Measurements from ENCODE around the gene ZNF549. TPM values are rescaled to one million over a fixed set of nuclear protein-coding genes. Genes with fewer than 3 reads are reported as not detected.
A peak's percentile ranks its signal among the peaks of the same experiment; 100 is the strongest.

The ZNF549 gene
- total RNA-seq, 5 donors from 2014 or later (not counting 1 experiment from before 2014, with no cell fraction given), result 9.0 to 17.4 (median 16.0) TPM

DNA sequence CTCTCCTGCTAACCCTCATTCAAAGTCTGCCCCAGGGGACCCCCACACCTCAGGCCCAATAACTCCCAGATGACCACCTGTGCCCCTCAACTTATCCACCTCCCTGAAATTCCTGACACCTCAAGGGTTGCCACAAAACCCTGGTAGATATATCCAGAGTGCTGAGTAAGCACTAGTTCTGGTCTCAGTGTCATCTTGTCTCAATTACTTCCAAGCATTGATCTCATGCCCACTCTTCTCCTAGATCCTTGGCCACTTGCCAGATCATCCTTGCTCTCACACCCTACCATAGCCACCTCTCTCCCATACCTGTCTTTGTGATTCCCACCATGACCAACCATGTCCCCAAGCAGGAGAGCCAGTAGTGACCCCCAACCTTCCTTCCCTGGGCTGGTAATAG lies 49.5 kb downstream of the ZNF549 start:
- no peak overlapping the region for H3K27ac Mint-ChIP-seq
- H3K36me3 Mint-ChIP-seq, result peaks cover 63% of the 10 kb centered on the region
- CTCF ChIA-PET, result no interaction called here
- no peaks in the 10 kb centered on the region for H3K27me3 ChIP-seq (replicated peaks in 1 of 2; ENCODE audit: control insufficient read depth in 2 of 2, extremely low read depth in 1 of 2, insufficient read depth in 2 of 2, low read length in 1 of 2)
- peaks cover 21 to 46% of the 10 kb centered on the region in 2 donors for H3K36me3 ChIP-seq (ENCODE audit: control insufficient read depth in 2 of 2, extremely low read depth in 1 of 2, insufficient read depth in 1 of 2, low read length in 1 of 2)
- peaks cover 23 to 25% (median 24%) of the 10 kb centered on the region in 3 donors for H3K4me1 Mint-ChIP-seq
- no peak overlapping the region for H3K27ac ChIP-seq (ENCODE audit: low read length)
- peak overlapping the region; percentile 43 to 75 (median 53) for H3K4me3 Mint-ChIP-seq
- DNase-seq, result no peak
- H3K9me3 Mint-ChIP-seq, result peaks cover 32 to 61% (median 56%) of the 10 kb centered on the region in 3 donors
- H3K4me3 ChIP-seq (ENCODE audit: control insufficient read depth in 1 of 2, extremely low read depth in 1 of 2, low read length in 1 of 2), result peak overlapping the region in 1 of 2 donors; percentile 25
- H3K4me1 ChIP-seq (ENCODE audit: control insufficient read depth in 1 of 2, extremely low read depth in 1 of 2, insufficient read depth in 2 of 2, low read length in 2 of 2), result peaks cover 4 to 17% of the 10 kb centered on the region in 2 experiments
- peaks cover 16% of the 10 kb centered on the region for H3K9me3 ChIP-seq
- POLR2A ChIA-PET, result no interaction called here
- ATAC-seq (replicated peaks in 1 of 4), result no peak
- H3K27me3 Mint-ChIP-seq, result no peaks in the 10 kb centered on the region

DNA sequence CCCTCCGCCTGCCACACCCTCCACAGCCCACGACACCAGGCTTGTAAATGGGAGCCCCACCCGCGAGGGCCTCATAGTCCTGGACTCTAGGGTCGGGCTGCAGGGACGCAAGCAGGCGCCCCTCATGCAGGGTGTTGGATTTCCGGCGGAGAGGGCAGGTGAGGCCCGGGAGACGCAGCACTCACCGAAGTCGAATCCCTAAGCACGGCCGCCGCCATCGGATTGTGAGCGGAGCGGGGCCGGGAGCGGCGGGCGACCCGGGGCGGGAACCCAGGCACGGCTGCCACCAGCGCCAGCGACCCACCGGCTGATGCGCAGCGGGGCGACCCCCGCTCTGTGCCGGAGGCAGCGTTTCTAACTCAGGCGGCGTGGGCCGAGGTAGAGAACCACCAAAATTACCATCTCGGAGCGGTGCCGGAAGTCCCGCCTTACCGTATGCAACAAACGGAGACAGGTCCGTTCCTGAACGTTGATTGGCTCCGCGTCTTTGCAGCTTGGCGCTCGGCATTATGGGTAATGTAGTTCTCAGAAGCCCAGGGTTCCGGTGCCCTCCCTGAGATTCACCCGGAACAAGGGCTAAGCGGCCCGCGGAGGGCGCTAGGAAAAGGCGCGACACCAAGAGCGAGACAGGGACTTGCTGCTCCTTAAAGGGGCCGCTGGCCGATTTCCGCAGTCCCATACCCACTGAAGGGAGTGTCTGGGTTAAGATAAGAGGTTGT lies 51.5 kb downstream of the ZNF549 start, which contains the start of gene ZNF416:
ZNF416 (minus strand) TSS at position 425 of the 719 bp plus-strand sequence; CDS start at position 218, 207 bp downstream.
- Histone ChIP-seq H3K27ac (ENCODE audit: low read length) (peak within 1 kb of the TSS; percentile 52), H3K27me3 (replicated peaks in 1 of 2; ENCODE audit: control insufficient read depth in 2 of 2, extremely low read depth in 1 of 2, insufficient read depth in 2 of 2, low read length in 1 of 2) (peaks cover 0 to 7% of the 10 kb centered on the region in 2 experiments), H3K4me1 (ENCODE audit: control insufficient read depth in 1 of 2, extremely low read depth in 1 of 2, insufficient read depth in 2 of 2, low read length in 2 of 2) (peaks cover 4 to 26% of the 10 kb centered on the region in 2 experiments), H3K9me3 (no peaks in the 10 kb centered on the region), H3K36me3 (ENCODE audit: control insufficient read depth in 2 of 2, extremely low read depth in 1 of 2, insufficient read depth in 1 of 2, low read length in 1 of 2) (peaks cover 18 to 33% of the 10 kb centered on the region in 2 donors), H3K4me3 (ENCODE audit: control insufficient read depth in 1 of 2, extremely low read depth in 1 of 2, low read length in 1 of 2) (peak within 1 kb of the TSS; percentile 72 to 84)
- peaks cover 26 to 31% (median 26%) of the 10 kb centered on the region in 3 donors for H3K4me1 Mint-ChIP-seq
- peak within 1 kb of the TSS; percentile 92 for H3K27ac Mint-ChIP-seq
- CTCF ChIA-PET, result interaction anchor here in 1 of 2 donors (0.6 to 1.4 kb wide), 2 partner anchors 35 to 189 kb away, joined by 3 read pairs; partner anchors contain the start of genes ZNF134 and ZNF548
- peak within 1 kb of the TSS; percentile 75 to 84 (median 78) for H3K4me3 Mint-ChIP-seq
- no peaks in the 10 kb centered on the region for H3K27me3 Mint-ChIP-seq
- DNase-seq, result peak; percentile 82 to 99 (median 96)
- peaks cover 35 to 52% (median 43%) of the 10 kb centered on the region in 3 donors for H3K9me3 Mint-ChIP-seq
- WGBS (ENCODE audit: insufficient coverage), result under 1% methylated on average over 52 of the region's 62 CpGs
- peaks cover 46% of the 10 kb centered on the region for H3K36me3 Mint-ChIP-seq
- POLR2A ChIA-PET, result no interaction called here
- ATAC-seq (replicated peaks in 1 of 4), result peak; percentile 91 to 98 (median 96)

DNA sequence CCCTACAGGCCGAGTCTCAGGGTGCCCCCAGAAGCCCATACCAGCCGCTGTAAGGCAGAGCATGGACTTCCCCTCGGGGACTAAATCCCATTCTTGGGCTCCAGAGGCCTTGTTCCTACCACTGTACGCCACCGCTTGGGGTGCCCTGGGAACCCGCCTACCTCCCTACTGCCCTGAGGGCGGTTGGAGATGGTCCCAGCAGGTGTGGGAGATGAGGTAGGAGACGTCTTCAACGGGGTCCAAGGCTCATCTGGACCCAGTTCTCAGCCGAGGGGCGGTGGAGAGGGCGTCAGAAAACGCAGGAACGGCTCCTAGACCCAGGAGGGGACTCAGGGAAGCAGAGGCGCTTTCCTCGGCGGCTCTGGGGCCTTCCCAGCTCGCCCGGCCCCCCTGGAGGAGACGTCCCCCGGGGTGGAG lies 56.0 kb downstream of the ZNF549 start:
- peaks cover 2% of the 10 kb centered on the region for H3K9me3 ChIP-seq
- CTCF ChIA-PET, result no interaction called here
- H3K4me3 ChIP-seq (ENCODE audit: control insufficient read depth in 1 of 2, extremely low read depth in 1 of 2, low read length in 1 of 2), result peak overlapping the region; percentile 69 to 72

DNA sequence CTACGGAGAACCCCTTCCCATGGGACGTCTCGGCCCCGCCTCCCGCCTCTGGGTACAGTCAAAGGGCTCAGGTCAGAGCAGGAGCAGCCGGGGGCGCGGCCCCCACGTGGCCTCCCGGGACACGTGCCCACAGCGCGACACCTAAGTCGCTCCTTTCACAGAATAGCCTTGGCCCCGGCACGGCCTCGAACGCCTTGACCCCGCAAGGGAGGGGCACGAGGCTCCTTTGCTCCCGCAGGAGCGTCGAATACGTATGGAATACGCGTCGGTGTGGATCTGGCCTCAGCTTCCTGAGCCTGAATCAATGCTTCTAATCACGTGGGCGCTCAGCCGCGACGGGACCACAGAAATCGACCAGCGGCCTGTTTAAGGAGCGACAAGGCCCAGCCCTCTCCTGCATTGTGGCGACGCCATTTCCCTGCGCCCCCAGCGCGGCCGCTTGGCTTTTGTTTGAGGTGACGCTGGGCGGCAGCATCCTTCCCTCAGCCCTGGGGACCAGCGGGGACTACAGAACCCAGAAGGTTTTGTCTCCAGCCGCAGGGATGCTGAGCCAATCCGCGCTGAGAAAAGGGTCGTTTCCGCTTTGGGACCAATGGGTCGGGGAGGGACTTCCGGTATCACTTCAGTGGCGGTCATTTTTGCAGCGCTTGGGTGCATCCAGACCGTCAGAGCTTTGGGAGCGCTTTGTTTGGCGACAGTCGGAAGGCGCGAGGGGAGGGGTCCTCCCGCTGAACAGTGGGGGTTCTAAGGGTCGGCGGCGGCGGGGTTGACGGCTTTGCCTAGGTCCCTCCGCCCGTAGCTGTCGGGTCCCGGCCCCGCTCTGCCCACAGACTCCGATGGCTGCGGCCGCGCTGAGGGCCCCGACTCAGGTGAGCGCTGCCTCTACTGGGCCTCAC lies 56.6 kb downstream of the ZNF549 start, which contains the start of gene ZIK1:
ZIK1 (plus strand) TSS at position 625 of the 896 bp plus-strand sequence; CDS start at position 837, 212 bp downstream.
- ChIA-PET POLR2A (interaction anchor here in 1 of 2 donors (0.7 kb wide), 1 partner anchor 475 kb away, joined by 3 read pairs; no protein-coding TSS in a partner anchor), CTCF (no interaction called here)
- peaks cover 2 to 27% of the 10 kb centered on the region in 2 experiments for H3K4me1 ChIP-seq (ENCODE audit: control insufficient read depth in 1 of 2, extremely low read depth in 1 of 2, insufficient read depth in 2 of 2, low read length in 2 of 2)
- H3K36me3 Mint-ChIP-seq, result peaks cover 49% of the 10 kb centered on the region
- 7% methylated on average over 70 of the region's 76 CpGs for WGBS (ENCODE audit: insufficient coverage)
- H3K4me3 ChIP-seq (ENCODE audit: control insufficient read depth in 1 of 2, extremely low read depth in 1 of 2, low read length in 1 of 2), result peak within 1 kb of the TSS; percentile 69 to 72
- peaks cover 0 to 7% of the 10 kb centered on the region in 2 donors for H3K36me3 ChIP-seq (ENCODE audit: control insufficient read depth in 2 of 2, extremely low read depth in 1 of 2, insufficient read depth in 1 of 2, low read length in 1 of 2)
- peak within 1 kb of the TSS; percentile 91 to 98 (median 91) for H3K4me3 Mint-ChIP-seq
- peak within 1 kb of the TSS; percentile 72 to 86 for H3K27ac Mint-ChIP-seq
- H3K27ac ChIP-seq (ENCODE audit: low read length), result peak within 1 kb of the TSS; percentile 63
- H3K4me1 Mint-ChIP-seq, result peaks cover 24 to 25% (median 24%) of the 10 kb centered on the region in 3 donors
- peaks cover 2% of the 10 kb centered on the region for H3K9me3 ChIP-seq
- H3K9me3 Mint-ChIP-seq, result peaks cover 27 to 57% (median 47%) of the 10 kb centered on the region in 3 donors
- DNase-seq, result peak; percentile 71 to 93 (median 84)
- peak; percentile 90 to 94 (median 94) for ATAC-seq (replicated peaks in 1 of 4)
- H3K27me3 ChIP-seq (replicated peaks in 1 of 2; ENCODE audit: control insufficient read depth in 2 of 2, extremely low read depth in 1 of 2, insufficient read depth in 2 of 2, low read length in 1 of 2), result peaks cover 0 to 7% of the 10 kb centered on the region in 2 experiments
- H3K27me3 Mint-ChIP-seq, result no peaks in the 10 kb centered on the region

More for the DNA sequence above, 56.0 kb downstream of the ZNF549 start:
- DNase-seq (peak in 1 of 35 experiments; percentile 3), ATAC-seq (replicated peaks in 1 of 4) (no peak)
- POLR2A ChIA-PET, result no interaction called here
- Mint-ChIP-seq H3K4me3 (peak overlapping the region; percentile 91 to 98 (median 91)), H3K9me3 (peaks cover 23 to 52% (median 42%) of the 10 kb centered on the region in 3 donors), H3K27ac (no peak overlapping the region), H3K36me3 (peaks cover 43% of the 10 kb centered on the region), H3K27me3 (no peaks in the 10 kb centered on the region), H3K4me1 (peaks cover 26 to 29% (median 27%) of the 10 kb centered on the region in 3 donors)
- 64% methylated on average over 17 of the region's 21 CpGs for WGBS (ENCODE audit: insufficient coverage)
- H3K36me3 ChIP-seq (ENCODE audit: control insufficient read depth in 2 of 2, extremely low read depth in 1 of 2, insufficient read depth in 1 of 2, low read length in 1 of 2), result peaks cover 0 to under 1% of the 10 kb centered on the region in 2 donors
- H3K27me3 ChIP-seq (replicated peaks in 1 of 2; ENCODE audit: control insufficient read depth in 2 of 2, extremely low read depth in 1 of 2, insufficient read depth in 2 of 2, low read length in 1 of 2), result peaks cover 0 to 7% of the 10 kb centered on the region in 2 experiments
- peaks cover 2 to 30% of the 10 kb centered on the region in 2 experiments for H3K4me1 ChIP-seq (ENCODE audit: control insufficient read depth in 1 of 2, extremely low read depth in 1 of 2, insufficient read depth in 2 of 2, low read length in 2 of 2)
- H3K27ac ChIP-seq (ENCODE audit: low read length), result peak overlapping the region; percentile 63

DNA sequence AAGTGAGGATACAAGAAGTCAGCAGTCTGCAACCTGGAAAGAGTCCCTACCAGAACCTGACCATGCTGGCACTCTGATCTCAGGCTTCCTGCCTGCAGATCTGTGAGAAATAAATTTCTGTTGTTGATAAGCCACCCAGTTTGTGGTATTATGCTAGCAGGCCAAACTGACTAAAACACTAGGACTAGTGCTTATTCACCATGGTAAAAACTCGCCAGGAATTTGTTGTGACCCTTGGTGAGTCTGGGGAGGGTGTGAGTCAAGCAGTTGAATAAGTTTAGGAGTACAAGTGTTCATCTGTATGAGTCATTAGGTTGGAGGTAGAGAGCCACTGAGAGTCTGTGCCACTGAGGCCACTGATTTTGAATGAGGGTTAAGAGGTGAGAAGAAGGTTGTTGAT lies 60.4 kb downstream of the ZNF549 start:
- H3K4me1 Mint-ChIP-seq, result peaks cover 19 to 20% (median 19%) of the 10 kb centered on the region in 3 donors
- Histone ChIP-seq H3K4me3 (ENCODE audit: control insufficient read depth in 1 of 2, extremely low read depth in 1 of 2, low read length in 1 of 2) (no peak overlapping the region), H3K4me1 (ENCODE audit: control insufficient read depth in 1 of 2, extremely low read depth in 1 of 2, insufficient read depth in 2 of 2, low read length in 2 of 2) (peaks cover 2 to 21% of the 10 kb centered on the region in 2 experiments), H3K9me3 (peaks cover 22% of the 10 kb centered on the region), H3K27me3 (replicated peaks in 1 of 2; ENCODE audit: control insufficient read depth in 2 of 2, extremely low read depth in 1 of 2, insufficient read depth in 2 of 2, low read length in 1 of 2) (peaks cover 0 to 7% of the 10 kb centered on the region in 2 experiments), H3K27ac (ENCODE audit: low read length) (no peak overlapping the region), H3K36me3 (ENCODE audit: control insufficient read depth in 2 of 2, extremely low read depth in 1 of 2, insufficient read depth in 1 of 2, low read length in 1 of 2) (peaks cover 6 to 27% of the 10 kb centered on the region in 2 donors)
- peaks cover 29 to 68% (median 62%) of the 10 kb centered on the region in 3 donors for H3K9me3 Mint-ChIP-seq
- ATAC-seq (replicated peaks in 1 of 4), result no peak
- WGBS (ENCODE audit: insufficient coverage), result 75% methylated on average over 1 of the region's 1 CpG
- ChIA-PET POLR2A (no interaction called here), CTCF (no interaction called here)
- H3K4me3 Mint-ChIP-seq, result no peak overlapping the region
- H3K27ac Mint-ChIP-seq, result no peak overlapping the region
- H3K27me3 Mint-ChIP-seq, result no peaks in the 10 kb centered on the region
- no peak for DNase-seq
- peaks cover 75% of the 10 kb centered on the region for H3K36me3 Mint-ChIP-seq

All from T-cell (primary cell).